Astrocyte (in vitro differentiated cells and primary cell): ENCODE data around the gene GRIN3A. TPM values are rescaled to one million over a fixed set of nuclear protein-coding genes. Genes with fewer than 3 reads are reported as not detected.

Source experiments
- DNase-seq: peaks from one replicate; pipeline ENCODE4 v3.0.0-alpha.2; 2010; ENCODE audit warnings: low read depth
- FAIRE-seq: peaks from 2 replicates; lab custom pipeline; 2011; peaks lifted over from hg19 to GRCh38; lab: Jason Lieb, UNC
- H2AFZ ChIP-seq: 2 replicates; pipeline ENCODE4 v1.6.0; 2012; ENCODE audit warnings: low read depth, low read length, inconsistent platforms
- H3K27ac ChIP-seq: 2 replicates; pipeline ENCODE4 v1.5.1; 2011; ENCODE audit warnings: low read depth, low read length, inconsistent platforms
- H3K27me3 ChIP-seq: 2 replicates; pipeline ENCODE4 v1.6.0; 2011; ENCODE audit warnings: low read length, inconsistent platforms; ENCODE audit not compliant: insufficient read depth
- H3K36me3 ChIP-seq: 2 replicates; pipeline ENCODE4 v1.5.1; 2011; ENCODE audit warnings: low read length, inconsistent platforms; ENCODE audit not compliant: insufficient read depth
- H3K4me1 ChIP-seq: 2 replicates; pipeline ENCODE4 v1.5.1; 2011; ENCODE audit warnings: low read length, inconsistent platforms; ENCODE audit not compliant: insufficient read depth
- H3K4me2 ChIP-seq: 2 replicates; pipeline ENCODE4 v1.6.0; 2012; ENCODE audit warnings: low read length, inconsistent platforms
- H3K4me3 ChIP-seq: 2 replicates; pipeline ENCODE4 v1.5.1; 2011; ENCODE audit warnings: low read depth, mild to moderate bottlenecking, low read length, inconsistent platforms; ENCODE audit not compliant: insufficient read depth
- H3K79me2 ChIP-seq: 2 replicates; pipeline ENCODE4 v1.6.0; 2012; ENCODE audit warnings: mild to moderate bottlenecking, low read length, inconsistent platforms; ENCODE audit not compliant: insufficient read depth
- H3K9ac ChIP-seq: 2 replicates; pipeline ENCODE4 v1.6.0; 2012; ENCODE audit warnings: mild to moderate bottlenecking, low read length, inconsistent platforms
- H3K9me3 ChIP-seq: 2 replicates; pipeline ENCODE4 v1.5.1; 2012; ENCODE audit warnings: low read depth, mild to moderate bottlenecking, low read length, inconsistent platforms; ENCODE audit not compliant: insufficient read depth
- H4K20me1 ChIP-seq: 2 replicates; pipeline ENCODE4 v1.6.0; 2012; ENCODE audit warnings: low read length, inconsistent platforms; ENCODE audit not compliant: insufficient read depth
- H3K27ac Mint-ChIP-seq: one replicate; pipeline ENCODE4 v1.8.0; 2021; ENCODE audit warnings: mild to moderate bottlenecking, mixed read lengths; ENCODE audit not compliant: unreplicated experiment
- H3K27me3 Mint-ChIP-seq: one replicate; pipeline ENCODE4 v1.8.0; 2021; ENCODE audit warnings: low read depth, mixed read lengths; ENCODE audit not compliant: unreplicated experiment
- H3K36me3 Mint-ChIP-seq: one replicate; pipeline ENCODE4 v1.8.0; 2021; ENCODE audit warnings: low read depth, mixed read lengths; ENCODE audit not compliant: unreplicated experiment
- H3K4me1 Mint-ChIP-seq: one replicate; pipeline ENCODE4 v1.8.0; 2021; ENCODE audit warnings: low read depth, mixed read lengths; ENCODE audit not compliant: unreplicated experiment
- H3K4me3 Mint-ChIP-seq: one replicate; pipeline ENCODE4 v1.8.0; 2021; ENCODE audit warnings: mild to moderate bottlenecking, moderate library complexity, mixed read lengths; ENCODE audit not compliant: unreplicated experiment
- H3K9me3 Mint-ChIP-seq: one replicate; pipeline ENCODE4 v1.8.0; 2021; ENCODE audit warnings: mild to moderate bottlenecking, mixed read lengths; ENCODE audit not compliant: unreplicated experiment
- EZH2 ChIP-seq: IDR thresholded peaks from 2 replicates; pipeline ENCODE4 v1.6.1; 2012; ENCODE audit warnings: mild to moderate bottlenecking, low read length, inconsistent platforms; ENCODE audit not compliant: insufficient read depth
- total RNA-seq: library from RNA; stranded (reverse); gene quantifications from 2 replicates; pipeline ENCODE4 v1.2.1, GENCODE V29; 2021
- TF ChIP-seq, protein P1 (sequence below): IDR thresholded peaks from 2 replicates; pipeline ENCODE4 v1.5.1; 2011; ENCODE audit warnings: low read depth, mild to moderate bottlenecking, inconsistent platforms, low read length, moderate library complexity; ENCODE audit not compliant: insufficient read depth

GRIN3A gene
- total RNA-seq, 1 donor from 2014 or later: not detected

DNA sequence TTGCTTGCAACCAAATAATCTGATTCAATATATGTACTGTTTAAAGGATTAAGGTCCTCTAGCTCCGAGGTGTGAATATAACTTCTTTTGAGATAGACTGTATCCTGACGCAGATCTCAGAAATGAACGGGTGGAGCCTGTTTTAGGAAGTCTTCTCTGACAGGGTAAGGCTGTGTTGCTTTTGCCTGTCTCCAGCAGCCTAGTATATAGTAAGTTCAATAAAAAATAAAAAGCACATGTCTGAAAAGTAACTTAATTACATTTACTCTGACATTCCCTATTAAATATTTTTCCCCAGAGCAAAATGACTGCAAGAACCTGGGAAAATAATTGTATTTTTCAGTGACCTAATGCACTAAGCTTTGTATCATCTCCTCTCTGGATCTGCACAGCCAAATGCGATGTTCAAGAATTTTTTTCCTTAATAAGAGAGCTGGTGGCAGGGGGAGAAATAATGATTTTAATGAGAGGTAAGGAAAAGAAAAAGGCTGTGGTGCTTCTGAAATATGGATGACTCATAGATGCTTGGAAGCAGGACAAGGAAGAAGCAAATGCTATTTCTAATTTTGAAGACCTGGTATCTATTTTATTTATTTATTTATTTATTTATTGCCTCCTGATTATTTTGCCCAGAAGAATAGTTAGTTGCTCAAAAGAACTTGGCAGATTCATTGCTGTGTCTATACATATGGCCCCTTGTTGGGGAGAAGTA, 151.0 kb downstream of the GRIN3A start:
- Histone ChIP-seq H2AFZ (no peak overlapping the region), H3K27ac (no peak overlapping the region), H3K9ac (no peak overlapping the region), H3K4me3 (no peak overlapping the region), H3K9me3 (no peaks in the 10 kb centered on the region), H3K4me2 (no peak overlapping the region), H3K27me3 (peaks cover 4% of the 10 kb centered on the region), H3K36me3 (no peaks in the 10 kb centered on the region), H4K20me1 (no peaks in the 10 kb centered on the region), H3K79me2 (no peaks in the 10 kb centered on the region), H3K4me1 (no peaks in the 10 kb centered on the region)
- Mint-ChIP-seq H3K4me3 (no peak overlapping the region), H3K36me3 (no peaks in the 10 kb centered on the region), H3K4me1 (peaks cover 2% of the 10 kb centered on the region), H3K27ac (no peak overlapping the region), H3K9me3 (no peaks in the 10 kb centered on the region), H3K27me3 (no peaks in the 10 kb centered on the region)
- TF ChIP-seq, protein P1, sequence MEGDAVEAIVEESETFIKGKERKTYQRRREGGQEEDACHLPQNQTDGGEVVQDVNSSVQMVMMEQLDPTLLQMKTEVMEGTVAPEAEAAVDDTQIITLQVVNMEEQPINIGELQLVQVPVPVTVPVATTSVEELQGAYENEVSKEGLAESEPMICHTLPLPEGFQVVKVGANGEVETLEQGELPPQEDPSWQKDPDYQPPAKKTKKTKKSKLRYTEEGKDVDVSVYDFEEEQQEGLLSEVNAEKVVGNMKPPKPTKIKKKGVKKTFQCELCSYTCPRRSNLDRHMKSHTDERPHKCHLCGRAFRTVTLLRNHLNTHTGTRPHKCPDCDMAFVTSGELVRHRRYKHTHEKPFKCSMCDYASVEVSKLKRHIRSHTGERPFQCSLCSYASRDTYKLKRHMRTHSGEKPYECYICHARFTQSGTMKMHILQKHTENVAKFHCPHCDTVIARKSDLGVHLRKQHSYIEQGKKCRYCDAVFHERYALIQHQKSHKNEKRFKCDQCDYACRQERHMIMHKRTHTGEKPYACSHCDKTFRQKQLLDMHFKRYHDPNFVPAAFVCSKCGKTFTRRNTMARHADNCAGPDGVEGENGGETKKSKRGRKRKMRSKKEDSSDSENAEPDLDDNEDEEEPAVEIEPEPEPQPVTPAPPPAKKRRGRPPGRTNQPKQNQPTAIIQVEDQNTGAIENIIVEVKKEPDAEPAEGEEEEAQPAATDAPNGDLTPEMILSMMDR: no peak
- TF ChIP-seq EZH2: no peak
- FAIRE-seq (no peak), DNase-seq (no peak)

DNA sequence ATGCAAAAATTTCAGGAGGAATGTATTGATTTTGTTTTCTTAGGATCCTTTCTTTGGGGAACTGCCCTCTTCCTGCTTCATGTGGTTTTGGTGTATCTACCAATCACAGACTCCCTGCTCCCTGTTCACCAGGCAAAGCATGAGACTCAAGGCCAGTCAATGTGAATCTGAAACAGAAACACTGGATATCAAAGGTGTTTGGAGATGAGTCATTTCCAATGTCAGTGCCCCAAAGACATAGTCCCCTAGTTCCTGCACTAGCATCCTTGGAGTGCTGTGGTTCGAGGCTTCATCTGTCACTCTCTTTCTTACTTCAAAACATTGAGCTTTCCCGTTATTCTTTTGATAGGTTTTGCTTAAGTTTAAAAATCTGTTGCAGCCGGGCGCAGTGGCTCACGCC, 151.8 kb downstream of the GRIN3A start:
- FAIRE-seq: no peak
- H3K36me3 Mint-ChIP-seq: no peaks in the 10 kb centered on the region

More for the DNA sequence above, 151.8 kb downstream of the GRIN3A start:
- H3K4me1 ChIP-seq: no peaks in the 10 kb centered on the region
- no peak for DNase-seq
- no peak overlapping the region for H3K9ac ChIP-seq
- no peak overlapping the region for H3K4me3 ChIP-seq
- Mint-ChIP-seq H3K4me1 (peaks cover 4% of the 10 kb centered on the region), H3K9me3 (no peaks in the 10 kb centered on the region), H3K4me3 (no peak overlapping the region), H3K27me3 (no peaks in the 10 kb centered on the region), H3K27ac (no peak overlapping the region)
- H3K27ac ChIP-seq: no peak overlapping the region
- H3K27me3 ChIP-seq: peaks cover 4% of the 10 kb centered on the region
- H3K79me2 ChIP-seq: no peaks in the 10 kb centered on the region
- H3K4me2 ChIP-seq: no peak overlapping the region
- H3K9me3 ChIP-seq: no peaks in the 10 kb centered on the region
- no peak for TF ChIP-seq EZH2
- TF ChIP-seq, protein P1: no peak
- no peaks in the 10 kb centered on the region for H4K20me1 ChIP-seq
- H3K36me3 ChIP-seq: no peaks in the 10 kb centered on the region
- H2AFZ ChIP-seq: no peak overlapping the region
